GM19455 (cell line): ENCODE measurements around the gene KCNH5.

Experiments
- ATAC-seq: cut with Tn5 transposase; IDR thresholded peaks from one replicate; pipeline ENCODE4 v1.9.1; 2021; ENCODE audit not compliant: unreplicated experiment

KCNH5 gene

DNA sequence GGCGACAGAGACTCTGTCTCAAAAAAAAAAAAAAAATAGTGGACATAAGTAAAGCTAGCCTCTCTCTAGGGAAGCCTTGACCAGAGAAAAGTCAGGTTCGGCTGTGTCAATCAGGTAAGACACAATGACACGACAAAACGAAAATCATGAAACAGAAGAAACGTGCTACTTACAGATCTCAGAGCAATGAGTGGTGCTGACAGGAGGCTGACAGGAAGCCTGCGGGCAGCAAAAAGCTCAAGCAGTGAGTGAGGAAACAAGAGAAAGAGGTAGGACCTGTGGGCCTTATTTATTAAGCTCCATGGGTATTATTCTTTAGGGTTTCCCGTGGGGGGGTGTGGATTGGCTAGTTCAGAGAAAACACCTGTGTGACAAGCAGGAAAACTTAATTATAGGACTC lies 363.1 kb downstream of the KCNH5 start:
- no peak for ATAC-seq

GRCh38 chr14:62674563-62675237 lies 370.6 kb downstream of the KCNH5 start:
- no peak for ATAC-seq

DNA sequence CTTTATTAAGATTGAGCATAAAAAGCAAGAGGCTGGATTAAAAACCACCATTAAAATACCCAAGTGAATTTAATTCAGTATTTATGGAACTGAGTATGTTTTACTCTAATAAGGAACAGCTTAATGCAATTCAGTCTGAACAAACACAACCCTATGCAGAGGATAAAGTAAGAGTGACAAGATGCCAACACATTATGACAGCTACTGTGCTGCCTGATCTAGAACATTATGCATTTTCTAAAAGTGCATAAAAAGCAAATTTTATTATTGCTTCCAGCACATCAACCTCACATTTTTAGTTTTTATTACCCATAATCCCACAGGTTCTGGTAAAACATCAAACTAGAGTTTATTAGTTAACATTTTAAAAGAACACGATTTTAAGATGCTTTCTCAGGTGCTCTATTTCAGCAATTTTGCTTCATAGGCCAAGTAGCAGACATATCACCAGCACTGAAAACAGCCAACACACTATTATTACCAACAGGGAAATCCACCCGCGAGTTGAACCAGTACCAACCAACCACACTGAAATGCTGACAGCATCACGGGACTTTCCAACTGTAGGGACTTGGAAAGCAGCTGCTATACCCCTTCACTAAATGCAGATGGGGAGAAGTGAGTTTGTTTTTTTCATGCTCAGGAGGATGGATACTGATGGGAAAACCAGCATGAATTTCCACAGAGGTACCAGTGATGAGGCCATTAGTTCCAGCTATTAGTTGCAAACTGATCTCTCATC lies 372.1 kb downstream of the KCNH5 start:
- no peak for ATAC-seq

DNA sequence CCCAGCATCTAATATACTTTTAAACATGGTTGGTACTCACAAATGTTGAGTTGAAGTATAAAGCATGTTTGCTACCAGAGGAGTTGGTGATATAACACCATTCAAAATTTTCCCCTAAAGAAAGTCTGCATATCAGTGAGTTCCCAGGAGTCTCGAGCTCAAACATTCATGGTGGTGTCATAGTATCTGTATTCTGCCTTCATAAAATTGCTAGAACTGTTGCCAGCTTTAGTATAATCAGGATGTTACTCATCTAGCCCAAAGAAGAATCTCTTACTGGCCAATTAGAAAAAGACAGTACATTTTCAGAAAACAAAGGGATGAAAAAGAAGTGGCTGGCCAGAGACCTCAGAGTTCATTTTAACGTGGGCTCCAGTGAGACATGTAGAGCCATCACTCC lies 374.7 kb downstream of the KCNH5 start:
- ATAC-seq = no peak

- ATAC-seq = no peak
Measured at GRCh38 chr14:62667421-62667914, 377.8 kb downstream of the KCNH5 start.

DNA sequence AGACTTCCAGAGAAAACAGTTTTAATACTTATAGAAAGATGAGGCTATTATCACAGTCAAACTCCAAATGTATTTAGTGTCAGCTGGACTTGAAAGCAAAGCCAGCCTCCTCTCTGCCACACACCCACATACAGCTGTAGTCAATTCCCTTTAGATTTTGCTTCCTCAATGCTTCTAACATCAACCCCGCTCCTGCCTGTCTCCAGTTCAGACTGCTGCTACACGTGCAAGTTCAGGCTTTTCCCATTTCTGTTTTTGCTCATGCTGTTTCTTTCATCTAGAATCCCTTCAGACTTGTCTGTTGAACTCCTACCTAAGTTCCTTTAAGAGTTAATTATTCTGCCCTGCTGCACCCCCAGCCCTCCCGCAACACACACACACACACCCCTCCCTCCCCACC lies 380.0 kb downstream of the KCNH5 start:
- no peak for ATAC-seq

DNA sequence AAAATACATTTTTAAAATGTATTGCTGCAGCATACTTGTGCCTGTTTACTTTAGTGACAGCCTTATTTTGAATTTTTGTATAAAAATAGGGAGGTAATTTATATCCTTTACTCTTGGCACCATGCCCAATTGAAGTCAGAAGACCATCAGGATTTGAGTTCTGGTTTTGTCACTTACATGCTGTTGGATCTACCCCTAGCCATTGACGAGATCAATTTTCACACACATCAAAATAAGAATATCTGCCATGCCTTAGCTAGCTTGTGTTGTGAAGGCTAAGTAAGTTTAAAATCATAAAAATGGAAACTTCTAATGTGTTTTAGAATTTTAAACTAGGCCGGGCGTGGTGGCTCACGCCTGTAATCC lies 381.8 kb downstream of the KCNH5 start:
- ATAC-seq = no peak

DNA sequence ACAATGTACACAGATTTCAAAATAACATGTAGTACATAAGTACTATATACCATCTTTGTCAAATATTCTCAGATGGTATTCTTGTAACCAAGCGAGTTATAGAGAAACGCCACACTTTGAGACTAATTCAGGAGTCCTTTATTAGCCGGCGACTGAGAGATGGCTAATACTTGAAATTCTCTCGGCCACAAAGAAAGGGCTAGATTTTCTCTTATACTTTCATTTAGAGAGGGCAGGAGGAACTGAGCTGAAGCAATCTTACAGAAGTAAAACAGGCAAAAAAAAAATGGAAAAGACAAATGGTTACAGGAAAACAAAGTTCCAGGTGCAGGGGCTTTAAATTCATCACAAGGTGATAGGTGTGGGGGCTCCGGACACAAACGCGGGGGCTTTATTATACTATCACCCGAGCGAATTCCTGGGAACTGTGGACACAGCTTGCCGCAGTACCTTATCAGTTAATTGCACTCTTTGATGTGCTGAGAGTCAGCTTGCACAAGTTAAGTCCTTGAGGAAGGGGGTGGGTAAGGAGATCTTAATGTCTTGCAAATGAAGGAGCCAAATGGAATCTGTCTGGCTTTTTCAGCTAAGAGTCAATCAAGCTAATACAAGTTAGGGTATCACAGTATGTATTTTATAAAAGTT lies 382.3 kb downstream of the KCNH5 start:
- ATAC-seq = no peak

DNA sequence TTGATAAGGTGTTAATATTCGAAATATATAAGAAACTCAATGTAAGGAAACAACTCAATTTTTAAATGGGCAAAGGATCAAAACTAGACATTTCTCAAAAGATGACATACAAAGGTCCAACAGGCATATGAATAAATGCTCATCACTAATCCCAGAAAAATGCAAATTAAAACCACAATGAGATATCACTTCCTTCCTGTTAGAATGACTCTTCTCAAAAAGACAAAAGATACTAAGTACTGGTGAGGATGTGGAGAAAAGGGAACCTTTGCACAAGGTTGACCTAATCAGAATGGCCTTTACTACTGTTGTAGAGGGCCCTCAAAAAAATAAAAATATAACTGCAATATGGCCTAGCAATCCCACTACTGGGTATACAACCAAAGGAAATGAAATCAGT lies 383.4 kb downstream of the KCNH5 start:
- no peak for ATAC-seq

DNA sequence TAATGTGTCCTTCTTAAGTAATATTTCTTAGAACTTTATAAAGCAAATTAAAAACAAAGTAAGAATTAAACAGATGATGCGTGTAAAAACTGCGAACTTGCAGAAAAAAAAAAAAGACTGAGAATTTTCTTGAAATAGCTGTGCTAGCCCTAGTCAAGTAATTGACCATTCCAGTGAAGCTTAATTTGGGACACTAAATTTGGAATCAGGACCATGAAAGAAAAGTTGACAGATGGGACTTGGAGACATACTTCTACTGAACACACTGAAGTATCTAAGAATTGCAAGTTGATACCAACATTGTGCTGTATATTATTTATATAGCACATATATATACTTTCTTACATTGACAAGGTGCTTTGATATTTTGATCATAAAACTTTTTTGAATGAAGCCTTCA lies 386.6 kb downstream of the KCNH5 start:
- no peak for ATAC-seq

GRCh38 chr14:62657376-62657775 lies 387.9 kb downstream of the KCNH5 start:
- no peak for ATAC-seq

- no peak for ATAC-seq
Measured at GRCh38 chr14:62655166-62655565, 390.1 kb downstream of the KCNH5 start.

- ATAC-seq = no peak
Measured at GRCh38 chr14:62654641-62655040, 390.6 kb downstream of the KCNH5 start.
